Osteocyte (in vitro differentiated cells): ENCODE measurements around the gene HOXD11. TPM values are rescaled to one million over a fixed set of nuclear protein-coding genes. Genes with fewer than 3 reads are reported as not detected.

Source experiments
- DNase-seq: peaks from one replicate; pipeline ENCODE4 v3.0.0; 2021; ENCODE audit warnings: mixed read lengths; ENCODE audit not compliant: unreplicated experiment; ENCODE audit errors: extremely low spot score
- H3K27ac Mint-ChIP-seq: one replicate; pipeline ENCODE4 v1.8.0; 2021; ENCODE audit warnings: mild to moderate bottlenecking, mixed read lengths; ENCODE audit not compliant: unreplicated experiment
- H3K27me3 Mint-ChIP-seq: one replicate; pipeline ENCODE4 v1.8.0; 2021; ENCODE audit warnings: mixed read lengths; ENCODE audit not compliant: unreplicated experiment
- H3K36me3 Mint-ChIP-seq: one replicate; pipeline ENCODE4 v1.8.0; 2021; ENCODE audit warnings: mixed read lengths; ENCODE audit not compliant: unreplicated experiment
- H3K4me1 Mint-ChIP-seq: one replicate; pipeline ENCODE4 v1.8.0; 2021; ENCODE audit warnings: mixed read lengths; ENCODE audit not compliant: unreplicated experiment
- H3K4me3 Mint-ChIP-seq: one replicate; pipeline ENCODE4 v1.8.0; 2021; ENCODE audit warnings: mild to moderate bottlenecking, moderate library complexity, mixed read lengths; ENCODE audit not compliant: unreplicated experiment
- H3K9me3 Mint-ChIP-seq: one replicate; pipeline ENCODE4 v1.8.0; 2021; ENCODE audit warnings: mixed read lengths; ENCODE audit not compliant: unreplicated experiment
- CTCF ChIP-seq: fragments of 200-600 bp; sonication (generic); IDR thresholded peaks from 2 replicates; pipeline ENCODE4 v1.5.0; 2021; ENCODE audit warnings: antibody characterized with exemption, mild to moderate bottlenecking, moderate library complexity
- total RNA-seq: library from RNA; stranded (reverse); gene quantifications from 2 replicates; pipeline ENCODE4 v1.2.1, GENCODE V29; 2021

Gene HOXD11
- total RNA-seq, 1 donor from 2014 or later = not detected

- H3K36me3 Mint-ChIP-seq = no peaks in the 10 kb centered on the region
- H3K4me3 Mint-ChIP-seq = no peak overlapping the region
- H3K4me1 Mint-ChIP-seq = peaks cover 7% of the 10 kb centered on the region
- no peak for DNase-seq
- H3K9me3 Mint-ChIP-seq = no peaks in the 10 kb centered on the region
- no peak overlapping the region for H3K27ac Mint-ChIP-seq
- peaks cover 87% of the 10 kb centered on the region for H3K27me3 Mint-ChIP-seq
- no peak for TF ChIP-seq CTCF
These were observed 5.6 kb downstream of the HOXD11 start for GRCh38 chr2:176112375-176113302.

- Mint-ChIP-seq H3K9me3 (peaks cover 3% of the 10 kb centered on the region), H3K27me3 (peaks cover 97% of the 10 kb centered on the region), H3K27ac (no peak overlapping the region), H3K36me3 (no peaks in the 10 kb centered on the region), H3K4me1 (peaks cover 5% of the 10 kb centered on the region), H3K4me3 (no peak overlapping the region)
- no peak for TF ChIP-seq CTCF
- no peak for DNase-seq
These were observed 7.2 kb downstream of the HOXD11 start for GRCh38 chr2:176114120-176114929.

- Mint-ChIP-seq H3K4me3 (no peak overlapping the region), H3K4me1 (peaks cover 3% of the 10 kb centered on the region), H3K27me3 (peaks cover 97% of the 10 kb centered on the region), H3K9me3 (peaks cover 3% of the 10 kb centered on the region), H3K36me3 (no peaks in the 10 kb centered on the region), H3K27ac (no peak overlapping the region)
- no peak for DNase-seq
- no peak for TF ChIP-seq CTCF
These were observed 8.0 kb downstream of the HOXD11 start for GRCh38 chr2:176114930-176115625.

GRCh38 chr2:176115883-176116813 is 9.1 kb downstream of the HOXD11 start, which contains the start of gene HOXD10:
HOXD10 (plus strand) TSS chr2:176116778; CDS start chr2:176116834, 56 bp downstream.
- Mint-ChIP-seq H3K27me3 (peaks cover 97% of the 10 kb centered on the region), H3K27ac (no peak within 1 kb of the TSS), H3K4me3 (no peak within 1 kb of the TSS), H3K9me3 (peaks cover 3% of the 10 kb centered on the region), H3K4me1 (peaks cover 2% of the 10 kb centered on the region), H3K36me3 (peaks cover 1% of the 10 kb centered on the region)
- DNase-seq = no peak
- no peak for TF ChIP-seq CTCF
